CD4-positive, alpha-beta T cell treated with Interleukin-21 for 1 hour (primary cell): ENCODE results near the gene CTIF.
"Not testable (repeated sequence)": the region's sequence is repeated elsewhere in the genome, so short reads cannot be mapped to it uniquely, and the experiment has no call there.

Source experiments
- DNase-seq: peaks from one replicate; pipeline ENCODE4 v3.0.0-alpha.2; 2020

The CTIF gene

DNA sequence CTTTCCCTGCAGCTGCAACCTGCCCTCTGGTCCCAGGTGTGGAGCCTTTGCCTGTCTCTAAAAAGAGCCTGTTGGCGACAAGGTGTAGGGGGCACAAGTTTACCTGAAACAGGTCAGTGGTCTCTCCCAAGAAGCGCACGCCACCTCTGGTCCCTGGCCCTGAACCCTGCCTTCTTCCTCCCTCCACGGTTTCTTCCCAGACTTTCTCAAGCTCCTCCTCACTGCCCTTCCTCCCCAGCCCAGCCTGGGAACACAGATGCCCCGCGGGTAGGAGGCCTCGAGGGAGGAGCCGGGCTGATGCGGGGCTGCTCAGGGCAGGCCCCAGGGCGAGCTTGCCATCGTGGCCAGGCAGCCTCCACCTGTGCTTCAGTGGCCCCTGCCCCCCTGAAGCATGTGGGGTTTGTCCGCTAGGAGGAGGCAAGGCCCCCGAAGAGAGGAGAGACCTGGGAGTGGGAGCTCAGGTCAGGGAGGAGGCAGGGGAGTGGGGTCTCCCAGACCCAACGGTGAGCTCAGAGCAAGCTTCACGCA is 322.4 kb downstream of the CTIF start:
- DNase-seq, result no peak

DNA sequence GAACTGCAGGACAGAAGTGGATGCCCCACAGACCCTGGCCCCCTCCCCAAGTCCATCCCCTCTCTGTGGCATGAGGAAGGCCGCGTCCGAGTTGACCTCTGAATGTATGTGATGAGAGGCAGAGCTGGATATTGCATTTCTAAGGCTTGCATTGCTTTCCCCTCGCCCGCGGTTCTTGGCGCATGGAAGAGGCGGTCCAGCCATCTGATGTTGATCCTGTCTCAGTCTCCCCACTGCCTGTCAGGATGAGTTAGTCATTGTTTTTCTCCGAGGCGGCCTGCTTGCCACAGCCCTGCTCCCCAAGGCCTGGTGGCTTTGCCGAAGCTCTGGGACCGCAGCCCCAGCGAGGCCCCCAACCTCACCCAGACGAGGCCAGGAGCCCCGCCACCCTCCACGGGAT is 323.3 kb downstream of the CTIF start:
- DNase-seq, result no peak

DNA sequence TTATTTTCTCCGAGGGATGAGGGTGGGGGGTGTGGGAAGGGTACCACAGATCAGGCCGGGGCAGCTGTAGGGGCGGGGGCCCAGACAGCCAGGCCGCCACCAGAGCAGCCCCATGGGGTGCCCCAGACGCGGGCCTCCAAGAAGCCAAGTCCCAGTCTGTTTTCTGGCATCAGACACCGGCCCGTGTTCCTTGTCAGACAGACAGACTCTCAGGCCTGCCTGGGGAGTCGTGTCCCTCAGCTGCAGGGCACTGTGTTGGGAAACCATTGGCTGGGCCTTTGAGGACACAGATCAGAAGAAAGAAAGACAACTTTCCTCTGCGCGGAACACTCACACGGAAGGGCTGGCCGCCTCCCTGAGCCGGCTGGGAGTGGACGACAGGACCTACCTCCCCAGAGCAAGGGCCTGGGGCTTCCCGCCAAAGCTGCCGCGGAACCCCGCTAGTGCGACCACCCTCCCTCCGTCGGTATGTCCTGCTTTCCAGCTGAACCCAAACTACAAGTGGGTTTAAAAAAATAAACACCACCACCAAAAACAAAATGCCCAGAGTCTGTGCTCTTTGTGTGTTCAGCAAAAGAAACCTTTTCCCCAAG is 323.9 kb downstream of the CTIF start:
- no peak for DNase-seq

DNA sequence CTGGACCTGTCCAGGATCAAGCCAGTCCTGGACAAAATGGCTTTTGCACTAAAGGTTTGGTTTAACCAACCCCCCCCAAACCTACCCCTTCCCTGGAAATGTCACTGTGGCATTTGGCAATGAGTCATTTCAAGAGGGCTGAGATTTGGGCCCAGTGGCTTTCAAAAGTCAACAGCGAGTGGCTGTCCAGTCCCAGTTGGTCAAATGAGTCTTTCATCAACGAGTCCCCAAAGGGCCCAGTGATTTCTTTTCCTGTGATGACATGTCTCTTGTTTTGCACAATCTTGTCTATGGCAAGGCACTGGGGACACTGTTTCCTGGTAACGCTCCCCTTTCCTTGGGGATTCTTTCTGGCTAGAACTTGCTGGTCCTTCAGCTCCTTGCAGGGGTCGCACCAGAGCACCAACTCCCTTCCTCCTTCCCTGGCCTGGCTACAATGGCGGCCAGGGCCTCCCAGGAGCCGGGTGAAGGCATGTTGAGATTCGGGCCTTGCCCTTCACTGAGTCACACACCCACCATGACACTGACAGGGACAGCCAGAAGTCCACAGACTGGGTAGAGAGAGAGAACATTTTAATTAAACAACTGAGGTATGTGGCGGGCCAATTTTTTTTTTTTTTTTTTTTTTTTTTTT is 324.7 kb downstream of the CTIF start:
- no peak for DNase-seq

DNA sequence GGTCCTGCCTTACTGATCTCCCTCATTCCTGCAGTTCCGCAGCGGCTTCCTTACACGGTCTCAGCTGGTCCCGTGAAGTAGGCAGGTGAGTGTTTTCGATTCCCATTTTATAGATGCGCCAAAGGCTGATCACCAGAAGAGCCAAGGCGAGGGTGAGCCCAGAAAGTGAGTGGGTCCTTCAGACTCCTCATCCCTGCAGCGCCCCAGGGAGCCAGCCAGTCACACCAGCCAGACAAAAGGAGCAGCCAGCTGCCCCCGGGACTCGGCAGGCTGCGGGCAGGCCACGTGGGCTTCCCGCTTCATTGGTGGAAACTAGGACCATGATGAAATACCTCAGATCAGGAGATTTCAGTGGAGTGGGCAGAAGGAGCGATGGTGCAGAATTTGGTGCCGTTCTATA is 326.0 kb downstream of the CTIF start:
- DNase-seq, result no peak

DNA sequence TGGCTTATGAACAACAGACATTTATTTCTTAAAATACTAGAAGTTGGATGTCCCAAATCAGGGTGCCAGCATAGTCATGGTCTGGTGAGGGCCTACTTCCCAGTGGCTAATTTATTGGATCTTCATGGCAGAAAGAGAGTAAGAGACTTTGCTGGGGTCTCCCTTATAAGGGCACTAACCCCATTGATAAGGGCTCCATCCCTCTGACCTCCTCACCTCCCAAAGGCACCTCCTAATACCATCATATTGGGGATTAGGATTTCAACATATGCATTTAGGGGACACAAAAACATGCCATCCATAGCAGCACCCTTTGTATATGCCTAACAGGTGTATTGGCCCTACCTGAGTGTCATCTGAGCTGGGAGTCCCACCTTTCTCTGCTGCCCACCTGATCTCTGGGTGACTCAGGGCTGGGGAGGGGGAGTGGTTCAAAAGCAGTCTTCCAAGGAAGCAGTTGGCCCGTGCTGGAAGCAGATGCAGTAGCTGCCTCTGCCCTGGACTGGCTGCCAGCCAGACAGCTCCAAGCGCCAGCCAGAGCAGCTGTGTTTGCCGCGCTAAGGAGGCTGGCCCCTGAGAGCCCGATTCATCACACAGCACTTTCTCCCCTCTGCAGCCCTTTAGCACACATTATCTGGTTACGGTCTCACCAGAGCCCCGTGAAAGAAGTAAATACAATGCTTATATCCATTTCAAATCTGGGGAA is 327.4 kb downstream of the CTIF start:
- DNase-seq, result no peak

DNA sequence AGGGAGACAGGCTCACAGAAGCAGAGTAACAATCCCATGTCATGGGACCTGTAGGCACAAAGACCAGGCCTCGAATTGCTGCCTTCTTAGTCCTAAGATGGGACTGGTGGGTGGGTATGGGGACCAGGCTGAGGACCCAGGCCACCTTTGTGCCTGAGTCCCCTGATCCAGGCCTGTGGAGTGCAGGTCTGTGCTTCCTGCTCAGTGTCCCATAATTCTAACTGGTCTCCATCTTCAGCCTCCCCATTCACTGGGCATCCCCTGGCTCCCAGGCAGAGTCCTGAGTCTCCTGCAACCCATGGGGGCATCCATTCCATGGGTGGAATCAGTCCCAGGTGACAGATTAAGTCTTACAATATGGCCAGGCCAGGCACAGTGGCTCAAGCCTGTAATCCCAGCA is 328.0 kb downstream of the CTIF start:
- DNase-seq, result no peak

DNA sequence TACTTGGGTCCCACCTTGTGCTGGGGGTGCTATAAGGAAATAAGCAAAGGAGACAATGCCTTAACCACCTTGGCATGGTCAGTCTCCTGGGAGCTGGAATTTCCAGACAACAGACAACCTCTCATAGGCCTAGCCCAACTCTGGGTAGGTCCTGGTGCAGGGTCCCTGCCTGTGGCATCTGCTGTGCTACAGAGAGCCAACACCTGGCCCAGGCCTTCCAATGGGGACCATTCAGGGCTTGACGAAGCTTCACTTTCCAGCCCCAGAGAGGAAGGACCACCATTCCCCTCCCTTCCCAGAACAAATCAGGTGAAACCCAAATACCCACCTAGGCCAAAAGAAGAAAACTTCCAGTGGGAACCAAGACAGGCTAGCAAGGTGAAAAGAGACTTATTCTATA is 329.1 kb downstream of the CTIF start:
- no peak for DNase-seq

DNA sequence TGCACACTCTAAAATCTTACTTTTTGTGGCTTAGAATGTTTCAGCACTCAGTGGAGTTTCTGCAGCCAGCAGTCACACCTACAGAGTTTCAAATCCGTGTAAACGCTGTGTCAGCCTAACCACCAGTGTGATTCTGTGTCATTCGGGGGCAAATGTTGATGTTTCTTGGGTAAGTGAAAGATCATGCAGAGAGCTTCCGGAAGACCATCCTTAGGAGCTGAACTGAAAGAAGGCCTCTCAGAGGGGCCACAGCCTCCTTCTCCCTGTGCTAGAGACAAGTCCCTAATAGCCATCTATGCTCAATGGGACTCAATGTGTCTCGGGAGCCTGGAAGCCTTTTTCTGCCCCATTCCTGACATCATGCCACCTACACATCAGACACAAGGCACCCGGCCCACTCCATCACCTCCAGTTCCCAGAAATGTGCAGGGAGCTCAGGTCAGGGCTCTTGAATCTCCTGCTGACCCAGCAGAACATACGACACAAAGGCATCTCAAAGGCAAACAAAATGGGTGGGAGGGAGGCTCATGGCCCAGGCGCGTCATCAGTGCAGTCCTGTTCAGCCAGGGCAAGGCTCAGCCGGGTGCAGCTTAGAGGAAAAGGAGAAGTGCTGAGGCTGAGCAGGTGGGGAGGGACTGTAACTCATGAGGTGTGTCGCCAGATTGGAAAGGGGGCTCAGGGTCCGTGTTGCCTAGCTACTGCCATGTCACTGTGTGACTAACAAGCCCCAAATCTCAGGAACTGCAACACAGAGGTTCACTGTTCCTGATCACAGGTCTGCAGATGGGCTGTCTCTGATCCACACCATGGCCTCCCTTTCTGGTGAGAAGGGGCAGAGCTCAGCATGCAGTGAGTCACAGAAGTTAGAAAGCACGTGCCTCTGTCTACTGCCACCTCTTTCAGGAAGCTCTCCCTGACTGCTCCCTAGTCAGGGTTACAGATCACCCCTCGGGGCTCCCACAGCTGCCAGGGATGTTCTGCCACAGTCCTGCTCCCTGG is 329.9 kb downstream of the CTIF start:
- peak; percentile 53 for DNase-seq

DNA sequence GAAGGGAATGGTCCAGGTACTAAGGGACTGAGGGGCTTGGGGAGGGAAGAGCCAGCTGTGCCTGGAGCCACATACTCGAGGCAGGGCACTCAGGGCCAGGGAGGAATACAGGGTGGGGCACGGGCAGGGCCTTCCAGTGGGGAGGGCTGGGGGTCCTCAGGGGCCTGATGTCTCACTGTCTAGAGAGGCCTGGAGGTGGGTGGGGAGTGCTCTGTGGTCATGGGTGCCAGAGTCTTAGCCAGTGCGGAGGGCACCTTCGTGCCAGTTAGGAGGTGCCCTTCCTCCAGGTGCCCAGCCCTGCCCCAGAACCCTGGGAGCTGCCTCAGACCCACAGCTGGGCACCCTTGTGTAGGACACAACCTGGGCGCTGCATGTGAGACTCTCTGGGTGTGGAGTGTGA is 330.8 kb downstream of the CTIF start:
- DNase-seq, result no peak

DNA sequence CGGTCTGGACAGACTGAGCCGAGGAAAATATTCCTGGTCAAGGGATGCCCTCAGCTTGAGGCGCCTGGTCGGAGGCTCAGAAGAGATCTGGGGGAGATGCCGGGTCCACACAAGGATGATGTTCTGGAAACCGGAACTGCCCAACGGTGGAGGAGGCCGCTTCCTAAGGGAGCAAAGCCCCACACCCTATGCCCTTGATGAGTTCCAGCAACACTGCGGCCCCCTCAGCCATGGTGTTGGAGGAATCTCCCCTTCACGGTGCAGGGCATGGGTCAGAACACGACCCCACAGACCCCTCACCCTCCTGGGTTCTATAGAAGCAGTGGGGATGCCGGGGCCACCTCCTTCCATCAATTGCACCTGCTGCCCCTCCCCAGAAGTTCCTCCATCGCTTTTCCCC is 332.1 kb downstream of the CTIF start:
- DNase-seq, result not testable (repeated sequence)

DNA sequence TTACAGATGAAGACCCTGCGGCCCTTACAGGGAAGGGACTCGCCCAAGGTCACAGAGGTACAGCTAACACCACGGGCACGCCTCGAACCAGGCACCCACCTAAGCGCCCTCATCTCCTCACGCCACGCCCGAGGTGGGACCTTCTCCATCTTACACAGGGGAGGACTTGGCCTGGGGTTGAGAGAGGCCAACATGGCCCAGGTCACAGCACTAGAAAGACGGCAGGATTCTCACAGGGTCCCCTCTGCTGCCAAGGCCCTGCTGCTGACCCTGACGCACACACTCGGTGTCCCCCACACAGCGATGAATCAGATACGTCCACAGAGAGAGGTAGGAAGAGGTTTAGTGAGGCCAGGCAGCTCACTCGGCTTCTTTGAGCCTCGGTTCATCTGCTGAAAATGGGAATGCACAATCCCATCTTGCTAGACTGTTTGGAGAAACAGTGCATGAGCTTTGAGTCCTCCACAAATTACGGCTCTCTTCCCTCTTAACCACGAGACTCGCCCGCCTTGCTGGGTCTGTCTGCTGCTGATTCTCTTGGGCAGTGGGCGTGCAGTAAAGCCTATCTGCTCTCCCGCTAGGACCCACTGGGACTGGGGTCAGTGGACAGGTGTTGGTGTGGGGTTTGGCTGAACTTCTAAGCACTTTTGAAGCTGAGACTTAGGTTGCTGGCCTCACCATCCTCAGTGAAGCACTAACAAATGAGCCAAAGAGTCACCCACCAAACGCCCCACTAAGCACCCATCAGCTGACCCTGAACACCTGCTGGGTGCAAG is 332.7 kb downstream of the CTIF start:
- no peak for DNase-seq

DNA sequence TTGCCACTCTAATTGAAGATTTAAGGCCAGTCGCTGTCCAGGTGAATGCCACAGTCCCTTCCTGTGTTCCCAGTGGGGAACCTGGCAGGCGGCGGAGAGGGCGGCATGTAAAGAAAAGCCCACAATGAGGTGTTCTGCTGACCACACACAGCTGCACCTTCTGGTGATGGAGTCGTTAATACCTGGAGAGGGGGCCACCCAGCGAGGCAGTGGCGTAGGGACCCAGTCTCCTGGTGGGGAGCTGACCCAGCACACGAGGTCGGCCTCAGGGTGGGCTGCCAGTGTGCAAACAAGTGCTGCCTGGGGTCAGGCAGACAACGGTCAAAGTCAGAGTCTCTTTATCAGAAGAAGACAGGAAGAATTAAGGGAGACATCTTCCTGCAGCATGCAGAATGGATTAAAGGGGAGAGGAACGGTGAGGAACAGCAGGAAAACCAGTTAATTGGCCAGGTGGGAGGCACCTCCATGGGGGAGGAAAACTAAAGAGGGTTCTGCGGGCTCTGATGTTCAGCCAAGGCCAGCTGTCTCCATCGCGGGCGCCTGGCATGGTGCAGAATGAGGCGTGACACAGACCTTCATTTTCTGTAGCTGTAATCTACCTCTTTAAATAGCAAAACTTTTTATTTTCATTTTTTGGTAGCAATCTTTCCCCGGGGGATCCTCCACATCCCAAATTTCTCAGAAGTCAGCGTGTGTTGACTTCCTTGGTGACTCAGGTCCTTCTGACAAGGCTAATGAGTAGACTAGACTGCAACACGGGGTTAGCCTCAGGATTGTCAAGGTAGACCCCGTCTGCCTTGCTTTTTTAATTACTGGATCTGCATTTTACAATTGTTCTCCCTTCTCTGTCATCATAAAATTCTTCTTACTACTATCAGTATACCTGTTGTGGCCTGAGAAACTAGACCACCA is 333.7 kb downstream of the CTIF start:
- no peak for DNase-seq

DNA sequence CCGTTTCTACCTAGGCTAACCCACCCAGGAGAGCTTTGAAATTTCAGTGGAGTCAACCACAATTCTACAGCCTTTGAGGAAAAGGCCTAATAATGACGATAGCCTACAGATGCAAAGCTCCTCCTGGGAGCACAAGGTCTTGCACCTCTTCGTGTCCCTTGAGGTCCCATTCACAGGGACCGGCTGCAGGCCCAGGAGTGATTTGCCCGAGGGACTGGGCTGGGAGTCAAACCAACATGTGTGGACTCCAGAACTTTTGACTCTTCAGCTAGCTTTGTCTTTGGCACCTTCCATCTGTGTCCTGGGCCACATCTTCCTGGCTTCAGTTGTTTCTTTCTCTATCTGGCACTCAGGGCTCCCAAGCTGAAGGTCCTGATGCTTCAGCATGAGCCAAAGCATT is 335.4 kb downstream of the CTIF start:
- DNase-seq, result no peak

DNA sequence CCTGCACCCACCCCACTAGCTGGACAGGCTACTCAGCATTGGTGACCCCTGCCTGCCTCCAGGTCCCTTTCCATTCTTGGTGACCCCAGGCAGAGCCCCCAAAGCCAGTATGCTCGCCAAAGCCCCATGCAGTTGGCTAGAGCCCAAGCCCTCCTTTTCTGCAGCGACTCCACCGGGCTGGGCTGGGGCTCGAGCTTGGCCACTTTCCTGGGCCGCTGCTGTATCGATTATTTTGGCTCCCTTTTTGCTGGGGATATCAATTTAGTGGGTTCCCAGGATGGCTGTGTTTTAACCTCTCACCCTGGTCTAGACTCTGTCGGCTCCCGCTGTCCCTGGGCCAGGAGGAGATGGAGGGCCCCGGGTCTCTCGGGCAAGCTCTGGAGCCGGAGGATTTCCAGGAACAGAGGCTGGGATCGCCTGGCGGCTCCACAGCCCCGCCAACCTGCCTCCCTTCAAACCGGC is 335.9 kb downstream of the CTIF start:
- DNase-seq, result no peak

DNA sequence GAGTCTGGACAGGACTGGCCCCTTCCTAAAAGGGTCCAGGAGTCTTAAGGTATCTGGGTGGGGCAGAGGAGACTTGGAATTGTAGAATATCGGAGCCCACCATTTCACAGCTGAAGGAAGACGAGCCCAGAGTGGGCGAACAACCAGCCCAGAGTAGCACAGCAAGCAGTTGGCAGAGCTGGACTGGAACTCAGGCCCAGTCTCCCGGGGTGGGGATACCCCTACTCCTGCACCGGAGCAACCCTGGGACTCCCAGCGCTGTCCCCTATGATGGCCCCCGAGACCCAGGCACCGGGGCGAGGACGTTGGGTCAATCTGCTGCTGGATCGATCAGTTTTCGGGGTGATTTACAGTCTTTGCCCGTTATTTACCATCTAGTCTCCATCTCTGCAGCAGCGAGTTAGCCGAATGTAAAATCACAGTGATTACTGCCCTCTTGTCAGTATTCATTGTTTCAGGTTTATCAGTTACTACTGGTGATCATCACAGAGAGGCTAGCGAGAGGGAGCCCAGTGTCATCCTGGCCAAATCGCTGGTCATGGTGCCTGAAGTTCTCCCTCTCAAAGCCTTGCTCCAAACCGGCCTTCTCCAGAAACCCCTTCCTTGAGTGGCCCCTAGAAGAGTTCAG is 336.6 kb downstream of the CTIF start:
- no peak for DNase-seq

DNA sequence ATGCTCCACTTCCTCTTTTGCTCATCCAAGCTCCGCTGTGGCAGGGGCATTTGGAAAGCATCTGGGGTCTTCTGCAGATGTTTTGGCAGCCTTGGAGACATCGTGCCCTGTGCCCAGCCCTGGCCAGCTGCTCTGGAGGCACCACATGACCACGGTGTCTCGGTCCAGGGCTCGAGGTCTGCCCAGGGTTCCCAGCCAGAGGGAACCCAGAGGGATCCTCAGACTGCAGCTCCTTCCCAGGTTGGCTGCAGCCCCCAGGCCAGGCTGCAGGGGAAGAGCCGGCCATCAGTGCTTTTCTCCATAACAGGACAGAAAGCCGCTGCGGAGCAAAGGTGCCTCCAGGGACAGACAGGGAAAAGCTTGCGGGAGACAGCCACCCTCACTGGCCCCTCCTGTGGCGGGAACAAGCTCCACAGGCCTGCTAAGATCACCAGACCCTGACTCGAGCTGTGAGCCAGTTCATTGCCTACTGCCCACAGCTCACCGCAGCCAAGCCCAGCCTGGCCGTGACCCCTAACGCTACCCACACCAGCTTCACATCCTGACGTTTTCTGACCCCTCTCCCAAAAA is 337.2 kb downstream of the CTIF start:
- no peak for DNase-seq

DNA sequence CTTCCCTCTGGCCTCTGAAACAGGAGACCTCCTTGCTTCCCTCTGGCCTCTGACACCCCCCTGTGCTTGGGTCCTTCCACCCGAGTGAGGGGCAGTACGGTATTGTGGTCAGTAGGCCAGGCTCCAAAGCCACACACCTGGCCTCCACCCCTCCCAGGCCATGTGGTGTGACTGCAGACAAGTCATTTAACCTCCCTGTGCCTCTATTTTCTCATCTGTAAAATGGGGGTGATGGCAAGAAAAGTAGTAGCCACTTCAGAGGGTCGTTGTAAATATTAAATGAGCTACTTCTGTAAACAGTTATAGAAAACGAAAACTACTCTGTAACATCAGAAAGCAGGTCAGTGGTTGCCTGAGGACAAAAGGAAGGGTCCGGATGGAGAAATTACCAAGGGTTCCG is 337.8 kb downstream of the CTIF start:
- no peak for DNase-seq

DNA sequence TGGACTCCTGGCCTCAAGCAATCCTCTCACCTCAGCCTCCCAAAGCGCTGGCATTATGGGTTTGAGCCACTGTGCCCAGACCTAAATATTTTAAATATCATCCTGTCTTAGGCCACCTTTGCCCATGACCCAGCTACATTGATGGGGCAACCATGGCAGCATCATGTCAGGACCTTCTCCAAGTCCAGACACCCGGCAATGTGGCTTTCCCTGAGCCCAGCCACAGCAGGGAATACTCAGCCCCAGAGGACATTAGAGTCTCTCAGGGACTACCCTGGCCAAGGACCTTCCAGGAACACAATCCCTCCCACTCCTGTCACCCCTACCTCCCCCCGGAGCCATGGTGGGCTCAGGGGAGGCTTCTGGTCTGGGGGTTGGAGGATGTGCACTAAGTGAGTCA is 339.1 kb downstream of the CTIF start:
- no peak for DNase-seq

DNA sequence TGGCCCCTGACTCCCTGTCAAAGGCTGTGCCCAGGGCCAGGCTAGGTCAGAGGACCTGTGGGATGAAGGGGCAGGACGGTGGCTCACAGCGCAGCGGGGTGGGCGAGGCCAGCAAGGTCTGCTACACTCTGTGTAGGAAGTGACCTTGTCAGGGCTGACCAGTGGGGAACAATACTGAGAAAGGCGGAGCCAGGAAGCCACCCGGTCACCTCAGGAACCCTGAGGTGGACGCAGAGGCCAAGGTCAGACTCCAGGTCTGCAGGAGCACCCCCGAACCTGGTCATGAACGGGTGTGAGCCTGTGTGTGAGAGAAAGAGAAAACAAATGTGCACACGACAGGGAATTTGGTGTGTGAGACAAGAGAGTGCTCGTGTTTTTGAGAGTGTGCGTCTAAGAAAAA is 339.6 kb downstream of the CTIF start:
- no peak for DNase-seq
